Smooth muscle cell (in vitro differentiated cells): Measurements from ENCODE around the gene ELF3. TPM values are rescaled to one million over a fixed set of nuclear protein-coding genes. Genes with fewer than 3 reads are reported as not detected.

Experiments used
- DNase-seq: peaks from one replicate; lab custom pipeline; 2025; ENCODE audit not compliant: unreplicated experiment; lab: John Stamatoyannopoulos, UW
- H2AFZ ChIP-seq: fragments of 200-600 bp; sonication (generic); 2 replicates; pipeline ENCODE4 v1.6.0; 2016; ENCODE audit warnings: antibody characterized with exemption, low read depth, mild to moderate bottlenecking
- H3F3A ChIP-seq: fragments of 200-600 bp; sonication (generic); 2 replicates; pipeline ENCODE4 v1.6.0; 2017; ENCODE audit warnings: antibody characterized with exemption, low read depth
- H3K27ac ChIP-seq: fragments of 200-600 bp; sonication (generic); 2 replicates; pipeline ENCODE4 v1.5.1; 2016; ENCODE audit warnings: low read depth, mild to moderate bottlenecking
- H3K27me3 ChIP-seq: fragments of 200-600 bp; sonication (generic); 2 replicates; pipeline ENCODE4 v1.6.1; 2016; ENCODE audit warnings: low read depth, mild to moderate bottlenecking
- H3K36me3 ChIP-seq: fragments of 200-600 bp; sonication (generic); 2 replicates; pipeline ENCODE4 v1.5.1; 2016; ENCODE audit warnings: low read depth
- H3K4me1 ChIP-seq: fragments of 200-600 bp; sonication (generic); 2 replicates; pipeline ENCODE4 v1.5.1; 2016; ENCODE audit warnings: low read depth
- H3K4me2 ChIP-seq: fragments of 200-600 bp; sonication (generic); 2 replicates; pipeline ENCODE4 v1.6.0; 2016; ENCODE audit warnings: mild to moderate bottlenecking
- H3K4me3 ChIP-seq: fragments of 200-600 bp; sonication (generic); 2 replicates; pipeline ENCODE4 v1.5.1; 2016; ENCODE audit warnings: mild to moderate bottlenecking
- H3K79me2 ChIP-seq: fragments of 200-600 bp; sonication (generic); 2 replicates; pipeline ENCODE4 v1.6.0; 2016; ENCODE audit warnings: low read depth, mild to moderate bottlenecking
- H3K9ac ChIP-seq: fragments of 200-600 bp; sonication (generic); 2 replicates; pipeline ENCODE4 v1.6.0; 2016; ENCODE audit warnings: low read depth
- H3K9me3 ChIP-seq: fragments of 200-600 bp; sonication (generic); replicated peaks from 2 replicates; pipeline ENCODE4 v1.5.1; 2016; ENCODE audit warnings: low read depth
- H4K20me1 ChIP-seq: fragments of 200-600 bp; sonication (generic); 2 replicates; pipeline ENCODE4 v1.6.0; 2016; ENCODE audit warnings: low read depth
- CTCF ChIP-seq: fragments of 200-600 bp; sonication (generic); IDR thresholded peaks from 2 replicates; pipeline ENCODE4 v1.5.1; 2017; ENCODE audit warnings: borderline replicate concordance, mild to moderate bottlenecking, antibody characterized with exemption; ENCODE audit not compliant: insufficient read depth, poor library complexity, severe bottlenecking
- WGBS: methylation state at CpG from one replicate; pipeline ENCODE4 v1.1.7; 2016; ENCODE audit warnings: low lambda C conversion rate; 5-methylcytosine and 5-hydroxymethylcytosine counted together
- polyA plus RNA-seq: library from polyadenylated mRNA; unstranded; fragments of >200 nt; fragmentation: Nextera tagmentation; extraction: Ambion mirVana; gene quantifications from 2 replicates; pipeline ENCODE4 v1.2.1, GENCODE V29; 2016
- total RNA-seq: library from RNA; depleted of rRNA; stranded (reverse); fragments of >200 nt; gene quantifications from 2 replicates; pipeline ENCODE4 v1.2.3, GENCODE V29; 2014

Gene ELF3
- total and polyA plus RNA-seq, 2 experiments from 2014 or later, result 0.96 to 5.2 TPM

- H3K9ac ChIP-seq, result peak overlapping the region; percentile 38
These were observed 24.5 kb downstream of the ELF3 start for GRCh38 chr1:202034683-202035462.

GRCh38 chr1:202036595-202037387 lies 26.4 kb downstream of the ELF3 start:
- no peak for TF ChIP-seq CTCF
- Histone ChIP-seq H4K20me1 (no peaks in the 10 kb centered on the region), H3K4me3 (no peak overlapping the region), H3K4me2 (no peak overlapping the region), H3K27ac (no peak overlapping the region), H3K27me3 (no peaks in the 10 kb centered on the region), H3K36me3 (no peaks in the 10 kb centered on the region), H3K9ac (no peak overlapping the region), H3K4me1 (no peaks in the 10 kb centered on the region), H3F3A (no peaks in the 10 kb centered on the region), H2AFZ (no peak overlapping the region), H3K79me2 (no peaks in the 10 kb centered on the region), H3K9me3 (no peaks in the 10 kb centered on the region)
- DNase-seq, result no peak
- 95% methylated on average over 9 of the region's 9 CpGs for whole genome bisulfite sequencing

More at GRCh38 chr1:202034683-202035462, 24.5 kb downstream of the ELF3 start:
- no peaks in the 10 kb centered on the region for H3K79me2 ChIP-seq
- 33% methylated on average over 18 of the region's 20 CpGs for WGBS
- no peak for TF ChIP-seq CTCF
- no peaks in the 10 kb centered on the region for H4K20me1 ChIP-seq
- no peak overlapping the region for H2AFZ ChIP-seq
- H3K4me2 ChIP-seq, result peak overlapping the region; percentile 74
- no peaks in the 10 kb centered on the region for H3K27me3 ChIP-seq
- peak; percentile 40 for DNase-seq
- H3K4me3 ChIP-seq, result no peak overlapping the region
- no peaks in the 10 kb centered on the region for H3K4me1 ChIP-seq
- peak overlapping the region; percentile 76 for H3K27ac ChIP-seq
- no peaks in the 10 kb centered on the region for H3F3A ChIP-seq
- no peaks in the 10 kb centered on the region for H3K9me3 ChIP-seq
- no peaks in the 10 kb centered on the region for H3K36me3 ChIP-seq

GRCh38 chr1:202037706-202038296 lies 27.4 kb downstream of the ELF3 start:
- Histone ChIP-seq H4K20me1 (no peaks in the 10 kb centered on the region), H3K4me2 (no peak overlapping the region), H3K4me3 (no peak overlapping the region), H3K79me2 (no peaks in the 10 kb centered on the region), H3K9ac (no peak overlapping the region), H3K9me3 (no peaks in the 10 kb centered on the region), H3K36me3 (no peaks in the 10 kb centered on the region), H3K27me3 (no peaks in the 10 kb centered on the region), H3K27ac (no peak overlapping the region), H2AFZ (no peak overlapping the region), H3F3A (no peaks in the 10 kb centered on the region), H3K4me1 (no peaks in the 10 kb centered on the region)
- DNase-seq, result no peak
- 71% methylated on average over 4 of the region's 4 CpGs for WGBS
- TF ChIP-seq CTCF, result no peak
